ENCODE measurements around the gene C17orf78.
"Not testable (repeated sequence)": the region's sequence is repeated elsewhere in the genome, so short reads cannot be mapped to it uniquely, and the experiment has no call there.

Gene C17orf78

DNA sequence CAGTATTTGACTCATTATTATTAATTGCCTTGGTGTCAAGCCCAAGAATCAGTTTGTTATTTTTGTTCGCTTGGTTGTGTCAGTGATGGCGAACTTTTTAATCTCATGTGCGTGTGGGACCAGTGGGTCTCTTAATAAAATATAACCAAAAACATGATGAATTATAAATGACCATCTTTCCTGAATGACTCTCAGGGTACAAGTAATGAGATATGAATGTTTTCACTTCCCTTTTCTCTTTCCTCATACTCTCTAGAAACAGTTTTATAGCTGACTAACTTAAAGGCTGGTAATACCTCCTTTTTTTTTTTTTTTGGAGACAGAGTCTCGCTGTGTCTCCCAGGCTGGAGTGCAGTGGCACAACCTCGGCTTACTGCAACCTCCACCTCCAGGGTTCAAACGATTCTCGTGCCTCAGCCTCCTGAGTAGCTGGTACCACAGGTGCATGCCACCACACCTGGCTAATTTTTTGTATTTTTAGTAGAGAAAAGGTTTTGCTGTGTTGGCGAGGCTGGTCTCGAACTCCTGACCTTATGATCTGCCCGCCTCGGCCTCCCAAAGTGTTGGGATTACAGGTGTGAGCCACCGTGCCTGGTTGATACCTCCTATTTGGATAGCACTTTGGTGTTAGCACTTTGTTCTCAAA is 65.7 kb downstream of the C17orf78 start:
- DNase-seq, result not testable (repeated sequence)
